Brain microvascular endothelial cell (primary cell): ENCODE data around the gene SERPINE1.

ENCODE experiments used
- DNase-seq: peaks from one replicate; pipeline ENCODE4 v3.0.0-alpha.2; 2020
- H3K27ac ChIP-seq: fragments of 250-450 bp; sonication (Bioruptor Pico); 2 replicates; pipeline ENCODE4 v1.5.1; 2020; ENCODE audit warnings: mild to moderate bottlenecking, moderate library complexity
- H3K27me3 ChIP-seq: fragments of 250-450 bp; sonication (Bioruptor Pico); replicated peaks from 2 replicates; pipeline ENCODE4 v1.5.1; 2020; ENCODE audit warnings: mild to moderate bottlenecking
- H3K36me3 ChIP-seq: fragments of 250-450 bp; sonication (Bioruptor Pico); replicated peaks from 2 replicates; pipeline ENCODE4 v1.5.1; 2020; ENCODE audit warnings: mild to moderate bottlenecking
- H3K4me3 ChIP-seq: 2 replicates; pipeline ENCODE4 v1.5.1; 2011; ENCODE audit warnings: low read depth, mild to moderate bottlenecking, control low read depth, low read length, moderate library complexity
- CTCF ChIP-seq: IDR thresholded peaks from 2 replicates; pipeline ENCODE4 v1.5.1; 2011; ENCODE audit warnings: low read depth, mild to moderate bottlenecking, moderate library complexity, low read length, control low read depth, inconsistent platforms; ENCODE audit errors: missing control alignments
- in situ Hi-C: cut with HindIII; loops from 2 replicates; pipeline ENCODE4 v1.10.0; 2017; ENCODE audit warnings: low sequenced_read_pairs, low pct_ligation_motif_present

SERPINE1 gene

GRCh38 chr7:101186844-101187428 lies 60.0 kb downstream of the SERPINE1 start:
- H3K4me3 ChIP-seq: no peak overlapping the region
- H3K36me3 ChIP-seq: no peaks in the 10 kb centered on the region
- in situ Hi-C loops: no loop called here
- TF ChIP-seq CTCF: no peak
- no peaks in the 10 kb centered on the region for H3K27me3 ChIP-seq
- no peak overlapping the region for H3K27ac ChIP-seq
- DNase-seq: no peak
